DOHH2 (cell line): ENCODE measurements around the gene DGCR2.

Experiments used
- H3F3A ChIP-seq: fragments of 200-600 bp; sonication (generic), shearing (Covaris generic); 2 replicates; pipeline ENCODE4 v1.6.0; 2016; ENCODE audit warnings: antibody characterized with exemption, mild to moderate bottlenecking; ENCODE audit not compliant: control insufficient read depth, insufficient read depth
- H3K27ac ChIP-seq: fragments of 200-600 bp; sonication (generic); 2 replicates; pipeline ENCODE4 v1.5.1; 2014; ENCODE audit warnings: low read depth, mild to moderate bottlenecking, low read length, moderate library complexity
- H3K27me3 ChIP-seq: fragments of 200-600 bp; sonication (generic); 2 replicates; pipeline ENCODE4 v1.6.1; 2014; ENCODE audit warnings: mild to moderate bottlenecking, low read length, mixed read lengths; ENCODE audit not compliant: control insufficient read depth
- H3K36me3 ChIP-seq: fragments of 200-600 bp; sonication (generic); 2 replicates; pipeline ENCODE4 v1.6.1; 2014; ENCODE audit warnings: mild to moderate bottlenecking, low read length, moderate library complexity, mixed read lengths; ENCODE audit not compliant: control insufficient read depth
- H3K4me1 ChIP-seq: fragments of 200-600 bp; sonication (generic); 2 replicates; pipeline ENCODE4 v1.6.1; 2014; ENCODE audit warnings: mild to moderate bottlenecking, low read length, mixed read lengths; ENCODE audit not compliant: control insufficient read depth
- H3K4me2 ChIP-seq: fragments of 200-600 bp; sonication (generic); 2 replicates; pipeline ENCODE4 v1.6.0; 2014; ENCODE audit warnings: mild to moderate bottlenecking, low read length, moderate library complexity
- H3K4me3 ChIP-seq: fragments of 200-600 bp; sonication (generic); 2 replicates; pipeline ENCODE4 v1.5.1; 2014; ENCODE audit warnings: mild to moderate bottlenecking, low read length, mixed read lengths
- H3K79me2 ChIP-seq: fragments of 200-600 bp; sonication (generic); 2 replicates; pipeline ENCODE4 v1.6.1; 2014; ENCODE audit warnings: mild to moderate bottlenecking, low read length, mixed read lengths; ENCODE audit not compliant: control insufficient read depth
- H3K9me2 ChIP-seq: fragments of 200-600 bp; sonication (generic); replicated peaks from 2 replicates; pipeline ENCODE4 v1.6.1; 2014; ENCODE audit warnings: mild to moderate bottlenecking, low read length, mixed read lengths; ENCODE audit not compliant: control insufficient read depth
- H3K9me3 ChIP-seq: fragments of 200-600 bp; sonication (generic); 2 replicates; pipeline ENCODE4 v1.6.1; 2014; ENCODE audit warnings: antibody characterized with exemption, low read length, mixed read lengths; ENCODE audit not compliant: control insufficient read depth, insufficient read depth
- H4K20me1 ChIP-seq: fragments of 200-600 bp; sonication (generic); 2 replicates; pipeline ENCODE4 v1.6.0; 2014; ENCODE audit warnings: low read depth, mild to moderate bottlenecking, antibody characterized with exemption, low read length, moderate library complexity; ENCODE audit not compliant: control insufficient read depth, insufficient read depth
- CTCF ChIP-seq: fragments of 200-600 bp; sonication (generic); IDR thresholded peaks from one replicate; pipeline ENCODE4 v1.5.1; 2014; ENCODE audit warnings: antibody characterized with exemption, mild to moderate bottlenecking, low read depth, low read length; ENCODE audit not compliant: poor library complexity, severe bottlenecking
- EZH2phosphoT487 ChIP-seq: fragments of 200-600 bp; sonication (generic); IDR thresholded peaks from 2 replicates; pipeline ENCODE4 v1.6.1; 2017; ENCODE audit warnings: borderline replicate concordance, mild to moderate bottlenecking, antibody characterized with exemption, low read length, moderate library complexity, mixed read lengths

DGCR2 gene

GRCh38 chr22:19039448-19039780 is 82.8 kb downstream of the DGCR2 start:
- Histone ChIP-seq H3K27me3 (no peaks in the 10 kb centered on the region), H3K4me2 (no peak overlapping the region), H3K4me1 (no peaks in the 10 kb centered on the region), H3K27ac (no peak overlapping the region), H3K79me2 (no peaks in the 10 kb centered on the region), H4K20me1 (0 out of 2 replicates have a peak, but pooled peaks cover 3% of the 10 kb centered on the region), H3F3A (no peaks in the 10 kb centered on the region), H3K36me3 (peaks cover 10% of the 10 kb centered on the region; the same call in 1 of the 2 replicates), H3K4me3 (no peak overlapping the region), H3K9me2 (no peaks in the 10 kb centered on the region), H3K9me3 (no peaks in the 10 kb centered on the region)
- TF ChIP-seq CTCF (no peak), EZH2phosphoT487 (no peak)

GRCh38 chr22:19038728-19039447 is 83.3 kb downstream of the DGCR2 start:
- H3K27ac ChIP-seq = no peak overlapping the region
- H3K36me3 ChIP-seq = peaks cover 10% of the 10 kb centered on the region; the same call in 1 of the 2 replicates
- H3K27me3 ChIP-seq = no peaks in the 10 kb centered on the region
- no peak overlapping the region for H3K4me3 ChIP-seq
- H3F3A ChIP-seq = no peaks in the 10 kb centered on the region
- H3K79me2 ChIP-seq = no peaks in the 10 kb centered on the region
- H4K20me1 ChIP-seq = 0 out of 2 replicates have a peak, but pooled peaks cover 3% of the 10 kb centered on the region
- H3K9me2 ChIP-seq = no peaks in the 10 kb centered on the region
- no peaks in the 10 kb centered on the region for H3K9me3 ChIP-seq
- H3K4me2 ChIP-seq = no peak overlapping the region
- H3K4me1 ChIP-seq = no peaks in the 10 kb centered on the region
- TF ChIP-seq CTCF (no peak), EZH2phosphoT487 (no peak)

DNA sequence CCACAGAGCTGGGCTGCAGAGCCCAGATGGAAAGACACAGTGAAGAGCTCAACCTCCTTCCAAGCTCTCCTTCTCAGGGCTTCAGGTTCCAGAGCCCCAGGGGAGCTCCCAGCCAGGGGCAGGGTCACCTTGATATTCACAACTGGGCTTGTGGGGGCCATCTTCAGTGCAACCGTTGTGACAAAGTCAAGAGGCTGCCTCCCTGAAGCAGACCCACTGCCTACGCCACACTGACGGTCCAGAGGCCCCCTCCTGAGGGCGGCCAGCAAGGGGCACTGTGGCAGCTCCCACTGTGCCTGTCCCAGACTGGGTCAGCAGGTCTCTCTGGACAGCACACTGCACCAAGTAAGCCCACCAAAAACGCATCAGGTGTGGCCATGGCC is 84.1 kb downstream of the DGCR2 start:
- TF ChIP-seq EZH2phosphoT487 (no peak), CTCF (no peak)
- H3K27ac ChIP-seq = no peak overlapping the region

More for the DNA sequence above, 84.1 kb downstream of the DGCR2 start:
- Histone ChIP-seq H3F3A (no peaks in the 10 kb centered on the region), H3K4me3 (no peak overlapping the region), H3K9me3 (no peaks in the 10 kb centered on the region), H3K36me3 (peaks cover 10% of the 10 kb centered on the region; the same call in 1 of the 2 replicates), H3K9me2 (no peaks in the 10 kb centered on the region), H4K20me1 (0 out of 2 replicates have a peak, but pooled peaks cover 3% of the 10 kb centered on the region), H3K4me2 (no peak overlapping the region), H3K27me3 (no peaks in the 10 kb centered on the region), H3K4me1 (no peaks in the 10 kb centered on the region), H3K79me2 (no peaks in the 10 kb centered on the region)
